ENCODE measurements around the gene KCTD10. TPM values are rescaled to one million over a fixed set of nuclear protein-coding genes. Genes with fewer than 3 reads are reported as not detected.

Gene KCTD10
- total RNA-seq, 4 donors from 2014 or later = 58.6 to 77.7 (median 67.2) TPM

DNA sequence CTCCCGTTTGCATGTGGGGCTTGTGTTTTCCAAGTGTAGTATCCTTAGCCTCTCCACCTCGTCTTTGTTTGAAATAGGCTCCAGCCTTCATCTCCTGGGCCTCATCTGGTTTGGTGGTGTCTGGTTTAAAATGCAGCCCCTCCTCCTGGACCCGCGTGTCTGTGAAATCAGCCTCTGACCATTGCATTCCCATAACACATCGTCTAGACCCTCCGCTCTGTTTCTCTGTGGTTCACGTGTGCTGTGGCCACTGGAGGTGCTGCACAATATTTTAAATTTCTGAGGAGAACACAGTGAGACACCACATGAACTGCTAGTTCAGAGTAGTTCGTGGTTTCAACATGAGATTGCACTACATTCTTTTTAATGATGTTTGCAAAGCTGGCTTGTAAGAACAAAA lies 36.0 kb upstream of the KCTD10 start:
- TF ChIP-seq EP300 (IDR thresholded peaks at IDR 0.05) (no peak), POLR2A (IDR thresholded peaks at IDR 0.05) (no peak)
- TF ChIP-seq, protein P1, sequence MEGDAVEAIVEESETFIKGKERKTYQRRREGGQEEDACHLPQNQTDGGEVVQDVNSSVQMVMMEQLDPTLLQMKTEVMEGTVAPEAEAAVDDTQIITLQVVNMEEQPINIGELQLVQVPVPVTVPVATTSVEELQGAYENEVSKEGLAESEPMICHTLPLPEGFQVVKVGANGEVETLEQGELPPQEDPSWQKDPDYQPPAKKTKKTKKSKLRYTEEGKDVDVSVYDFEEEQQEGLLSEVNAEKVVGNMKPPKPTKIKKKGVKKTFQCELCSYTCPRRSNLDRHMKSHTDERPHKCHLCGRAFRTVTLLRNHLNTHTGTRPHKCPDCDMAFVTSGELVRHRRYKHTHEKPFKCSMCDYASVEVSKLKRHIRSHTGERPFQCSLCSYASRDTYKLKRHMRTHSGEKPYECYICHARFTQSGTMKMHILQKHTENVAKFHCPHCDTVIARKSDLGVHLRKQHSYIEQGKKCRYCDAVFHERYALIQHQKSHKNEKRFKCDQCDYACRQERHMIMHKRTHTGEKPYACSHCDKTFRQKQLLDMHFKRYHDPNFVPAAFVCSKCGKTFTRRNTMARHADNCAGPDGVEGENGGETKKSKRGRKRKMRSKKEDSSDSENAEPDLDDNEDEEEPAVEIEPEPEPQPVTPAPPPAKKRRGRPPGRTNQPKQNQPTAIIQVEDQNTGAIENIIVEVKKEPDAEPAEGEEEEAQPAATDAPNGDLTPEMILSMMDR (IDR thresholded peaks at IDR 0.05) = no peak
- Histone ChIP-seq H3K36me3 (peaks cover 0 to 100% (median 39%) of the 10 kb centered on the region in 3 donors), H3K4me1 (no peaks in the 10 kb centered on the region), H3K4me3 (no peak overlapping the region), H3K9me3 (no peaks in the 10 kb centered on the region), H3K27me3 (no peaks in the 10 kb centered on the region), H3K27ac (no peak overlapping the region)
- no peak for DNase-seq (ENCODE audit: low spot score in 2 of 2)
- WGBS, 2 donors = 62% methylated on average over 8 of the region's 8 CpGs

DNA sequence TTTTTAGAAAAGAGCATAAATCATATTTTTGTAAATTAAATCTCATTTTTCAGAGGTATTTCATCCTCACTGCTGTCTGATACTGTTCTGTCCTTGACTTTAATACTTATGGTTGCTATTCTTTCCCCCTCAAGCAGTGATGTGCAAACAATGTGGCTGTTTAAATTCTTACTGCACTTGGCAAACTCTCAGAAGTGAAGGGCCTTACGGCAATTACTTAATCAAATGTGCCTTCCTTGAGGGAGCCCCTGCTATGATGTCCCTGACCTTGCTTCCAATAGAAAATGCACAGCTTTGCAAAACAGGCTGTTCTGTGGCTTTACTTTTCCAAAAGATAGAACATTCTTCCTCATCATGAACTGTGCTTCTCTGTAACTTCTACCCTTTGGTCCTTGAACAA lies 35.5 kb upstream of the KCTD10 start:
- Histone ChIP-seq H3K36me3 (peaks cover 0 to 100% (median 39%) of the 10 kb centered on the region in 3 donors), H3K4me1 (no peaks in the 10 kb centered on the region), H3K27ac (no peak overlapping the region), H3K9me3 (no peaks in the 10 kb centered on the region), H3K27me3 (no peaks in the 10 kb centered on the region), H3K4me3 (no peak overlapping the region)
- no peak for TF ChIP-seq POLR2A (IDR thresholded peaks at IDR 0.05)
- TF ChIP-seq, protein P1 (IDR thresholded peaks at IDR 0.05) = no peak
- TF ChIP-seq EP300 (IDR thresholded peaks at IDR 0.05) = no peak
- WGBS, 2 donors = 59 to 80% methylated on average over 1 of the region's 1 CpG
- DNase-seq (ENCODE audit: low spot score in 2 of 2) = no peak

DNA sequence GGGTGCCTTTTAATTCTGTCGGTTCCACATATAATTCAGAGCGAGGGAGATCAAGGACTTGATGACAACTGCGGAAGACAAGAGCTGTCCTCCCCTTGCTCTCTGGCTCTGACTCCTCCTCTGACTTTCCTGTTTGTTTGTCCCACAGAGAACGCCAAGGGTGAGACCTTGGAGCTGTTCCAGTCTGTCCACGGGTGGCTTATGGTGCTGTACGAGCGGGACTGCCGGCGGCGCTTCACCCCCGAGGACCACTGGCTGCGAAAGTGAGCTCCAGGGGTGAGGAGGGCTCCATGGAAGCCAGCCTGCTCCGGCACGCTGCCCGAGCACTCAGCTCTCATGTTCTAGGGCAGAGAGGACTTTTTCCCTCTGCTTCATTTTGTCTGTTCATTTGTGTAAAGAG lies 33.1 kb upstream of the KCTD10 start:
- H3K36me3 ChIP-seq = peaks cover 0 to 100% (median 38%) of the 10 kb centered on the region in 3 donors
- H3K27me3 ChIP-seq = no peaks in the 10 kb centered on the region
- H3K27ac ChIP-seq = no peak overlapping the region
- H3K4me3 ChIP-seq = no peak overlapping the region
- no peaks in the 10 kb centered on the region for H3K4me1 ChIP-seq
- H3K9me3 ChIP-seq = no peaks in the 10 kb centered on the region
- TF ChIP-seq EP300 (IDR thresholded peaks at IDR 0.05) (no peak), POLR2A (IDR thresholded peaks at IDR 0.05) (no peak)
- TF ChIP-seq, protein P1 (IDR thresholded peaks at IDR 0.05) = no peak
- WGBS, 2 donors = 84 to 90% methylated on average over 15 of the region's 15 CpGs
- no peak for DNase-seq (ENCODE audit: low spot score in 2 of 2)

DNA sequence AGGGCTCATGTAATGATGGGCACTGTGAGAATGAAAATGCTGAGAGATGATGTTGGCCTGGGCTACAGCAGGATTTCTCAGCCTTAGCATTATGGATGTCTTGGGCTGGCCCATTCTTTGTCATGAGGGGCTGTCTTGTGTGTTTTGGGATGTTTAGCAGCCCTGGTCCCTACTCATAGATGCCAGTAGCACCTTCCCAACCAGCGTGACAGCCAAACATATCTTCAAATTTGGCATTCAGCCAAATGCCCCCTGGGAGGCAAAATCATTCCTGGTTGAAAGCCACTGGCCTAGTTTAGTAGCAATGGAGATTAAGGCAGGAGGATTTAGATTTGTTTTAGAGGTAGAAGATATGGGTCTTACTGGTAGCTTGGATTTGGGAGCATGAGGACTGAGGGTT lies 27.0 kb upstream of the KCTD10 start:
- Histone ChIP-seq H3K9me3 (no peaks in the 10 kb centered on the region), H3K36me3 (peaks cover 2 to 100% (median 45%) of the 10 kb centered on the region in 3 donors), H3K27ac (no peak overlapping the region), H3K4me3 (no peak overlapping the region), H3K4me1 (no peaks in the 10 kb centered on the region), H3K27me3 (no peaks in the 10 kb centered on the region)
- TF ChIP-seq EP300 (IDR thresholded peaks at IDR 0.05) (no peak), POLR2A (IDR thresholded peaks at IDR 0.05) (no peak)
- TF ChIP-seq, protein P1 (IDR thresholded peaks at IDR 0.05) = no peak
- DNase-seq (ENCODE audit: low spot score in 2 of 2) = no peak
- 33 to 73% methylated on average over 1 of the region's 1 CpG for WGBS, 2 donors

DNA sequence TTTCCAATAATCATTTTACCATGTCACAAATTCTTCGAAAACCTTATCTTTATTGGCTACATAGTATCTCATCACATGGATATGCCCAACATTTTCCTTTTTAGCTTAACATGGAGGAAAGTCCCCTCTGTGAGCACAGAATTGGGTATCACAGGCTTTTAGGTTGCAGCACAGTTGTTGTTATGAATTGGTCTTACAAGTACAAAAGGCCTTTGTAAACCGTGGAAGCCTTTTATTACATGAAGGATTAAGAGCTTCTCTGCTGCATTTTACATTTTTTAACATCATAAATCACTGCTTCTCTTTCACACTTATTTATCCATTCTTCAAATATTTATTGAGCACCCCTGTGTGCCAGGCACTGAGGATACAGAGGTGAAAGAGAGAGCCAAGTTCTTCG lies 26.5 kb upstream of the KCTD10 start:
- TF ChIP-seq, protein P1 (IDR thresholded peaks at IDR 0.05) = no peak
- TF ChIP-seq POLR2A (IDR thresholded peaks at IDR 0.05) (no peak), EP300 (IDR thresholded peaks at IDR 0.05) (no peak)
- H3K27me3 ChIP-seq = no peaks in the 10 kb centered on the region
- 44 to 63% methylated on average over 3 of the region's 3 CpGs for WGBS, 2 donors

More for the DNA sequence above, 26.5 kb upstream of the KCTD10 start:
- no peaks in the 10 kb centered on the region for H3K4me1 ChIP-seq
- H3K36me3 ChIP-seq = peaks cover 2 to 100% (median 48%) of the 10 kb centered on the region in 3 donors
- no peak for DNase-seq (ENCODE audit: low spot score in 2 of 2)
- H3K9me3 ChIP-seq = no peaks in the 10 kb centered on the region
- H3K27ac ChIP-seq = no peak overlapping the region
- H3K4me3 ChIP-seq = no peak overlapping the region
